Urinary bladder (tissue), 4 donors: ENCODE results near the gene MYBPC1. TPM values are rescaled to one million over a fixed set of nuclear protein-coding genes. Genes with fewer than 3 reads are reported as not detected.
"Not testable (repeated sequence)": the region's sequence is repeated elsewhere in the genome, so short reads cannot be mapped to it uniquely, and the experiment has no call there.

Experiments used
- DNase-seq: peaks from one replicate; pipeline ENCODE4 v3.0.0-alpha.2; 2015; ENCODE audit errors: extremely low spot score
- H3K27ac ChIP-seq: one replicate; pipeline ENCODE4 v1.5.1; 2013; ENCODE audit warnings: low read depth, mild to moderate bottlenecking, moderate library complexity
- H3K36me3 ChIP-seq: one replicate; pipeline ENCODE4 v1.6.1; 2013; ENCODE audit warnings: mild to moderate bottlenecking, moderate library complexity; ENCODE audit not compliant: insufficient read depth
- H3K4me1 ChIP-seq: one replicate; pipeline ENCODE4 v1.6.1; 2013; ENCODE audit warnings: mild to moderate bottlenecking, moderate library complexity; ENCODE audit not compliant: insufficient read depth
- H3K4me3 ChIP-seq: one replicate; pipeline ENCODE4 v1.5.1; 2013; ENCODE audit warnings: low read depth, low read length
- WGBS: extraction: QIAGEN DNeasy Blood & Tissue Kit; methylation state at CpG from one replicate; pipeline ENCODE4 v1.1.7; 2013; 5-methylcytosine and 5-hydroxymethylcytosine counted together
- polyA plus RNA-seq: library from polyadenylated mRNA; stranded (reverse); fragments of 200-250 nt; gene quantifications from one replicate; pipeline ENCODE4 v1.2.3, GENCODE V29; 2013
- total RNA-seq: library from RNA; depleted of rRNA; stranded (reverse); fragments of >200 nt; gene quantifications from one replicate; pipeline ENCODE4 v1.2.3, GENCODE V29; 2014
- donor health status: healthy with polysubstance abuse.
- donor health status: healthy.

The MYBPC1 gene
- total and polyA plus RNA-seq, 2 donors, result 0.10 to 85.2 TPM

GRCh38 chr12:101680240-101680639 lies 85.5 kb downstream of the MYBPC1 start:
- Histone ChIP-seq H3K4me3 (no peak overlapping the region), H3K27ac (no peak overlapping the region), H3K4me1 (no peaks in the 10 kb centered on the region), H3K36me3 (no peaks in the 10 kb centered on the region)
- 79% methylated on average over 3 of the region's 3 CpGs for WGBS
- no peak for DNase-seq

- no peak for DNase-seq
- H3K36me3 ChIP-seq, result no peaks in the 10 kb centered on the region
- no peak overlapping the region for H3K4me3 ChIP-seq
- H3K4me1 ChIP-seq, result no peaks in the 10 kb centered on the region
- H3K27ac ChIP-seq, result no peak overlapping the region
Observed at GRCh38 chr12:101680647-101681046, 85.9 kb downstream of the MYBPC1 start.

GRCh38 chr12:101681627-101682026 lies 86.9 kb downstream of the MYBPC1 start:
- H3K27ac ChIP-seq, H3K4me1 ChIP-seq, DNase-seq, H3K4me3 ChIP-seq, H3K36me3 ChIP-seq: not testable (repeated sequence)
- WGBS, result 63% methylated on average over 6 of the region's 6 CpGs

GRCh38 chr12:101685092-101685491 lies 90.3 kb downstream of the MYBPC1 start:
- Histone ChIP-seq H3K4me3 (no peak overlapping the region), H3K4me1 (no peaks in the 10 kb centered on the region), H3K27ac (no peak overlapping the region), H3K36me3 (no peaks in the 10 kb centered on the region)
- no peak for DNase-seq
- WGBS, result 86% methylated on average over 1 of the region's 1 CpG

- DNase-seq, result no peak
- 85% methylated on average over 1 of the region's 1 CpG for WGBS
- Histone ChIP-seq H3K36me3 (no peaks in the 10 kb centered on the region), H3K4me3 (no peak overlapping the region), H3K4me1 (no peaks in the 10 kb centered on the region), H3K27ac (no peak overlapping the region)
Observed at GRCh38 chr12:101686176-101686575, 91.4 kb downstream of the MYBPC1 start.

- Histone ChIP-seq H3K27ac (no peak overlapping the region), H3K4me1 (no peaks in the 10 kb centered on the region), H3K36me3 (no peaks in the 10 kb centered on the region), H3K4me3 (no peak overlapping the region)
- DNase-seq, result no peak
- 58% methylated on average over 3 of the region's 3 CpGs for WGBS
Observed at GRCh38 chr12:101690544-101691098, 95.8 kb downstream of the MYBPC1 start.

GRCh38 chr12:101691503-101692096 lies 96.8 kb downstream of the MYBPC1 start:
- WGBS, result 90% methylated on average over 1 of the region's 1 CpG
- no peak for DNase-seq
- H3K4me1 ChIP-seq, result peaks cover 1% of the 10 kb centered on the region
- H3K27ac ChIP-seq, result no peak overlapping the region
- H3K4me3 ChIP-seq, result no peak overlapping the region
- H3K36me3 ChIP-seq, result no peaks in the 10 kb centered on the region

GRCh38 chr12:101694297-101694848 lies 99.6 kb downstream of the MYBPC1 start:
- no peaks in the 10 kb centered on the region for H3K36me3 ChIP-seq
- H3K4me3 ChIP-seq, result no peak overlapping the region
- no peak overlapping the region for H3K27ac ChIP-seq
- H3K4me1 ChIP-seq, result peaks cover 1% of the 10 kb centered on the region
- no peak for DNase-seq
- WGBS, result 88% methylated on average over 2 of the region's 2 CpGs

- Histone ChIP-seq H3K4me1 (peaks cover 1% of the 10 kb centered on the region), H3K36me3 (no peaks in the 10 kb centered on the region), H3K27ac (no peak overlapping the region), H3K4me3 (no peak overlapping the region)
- 98% methylated on average over 2 of the region's 2 CpGs for WGBS
- DNase-seq, result no peak
Observed at GRCh38 chr12:101694986-101695385, 100.2 kb downstream of the MYBPC1 start.

GRCh38 chr12:101695706-101696105 lies 100.9 kb downstream of the MYBPC1 start:
- Histone ChIP-seq H3K4me1 (peaks cover 1% of the 10 kb centered on the region), H3K36me3 (no peaks in the 10 kb centered on the region), H3K4me3 (no peak overlapping the region), H3K27ac (no peak overlapping the region)
- no peak for DNase-seq
- 80% methylated on average over 1 of the region's 1 CpG for WGBS

- H3K27ac ChIP-seq, result peak overlapping the region; percentile 63
- peak overlapping the region; percentile 94 for H3K4me3 ChIP-seq
- WGBS, result 36% methylated on average over 18 of the region's 18 CpGs
- H3K4me1 ChIP-seq, result peaks cover 1% of the 10 kb centered on the region
- no peaks in the 10 kb centered on the region for H3K36me3 ChIP-seq
- no peak for DNase-seq
Observed at GRCh38 chr12:101696251-101697196, 101.8 kb downstream of the MYBPC1 start.

- peaks cover 1% of the 10 kb centered on the region for H3K4me1 ChIP-seq
- peak within 1 kb of the TSS; percentile 95 for H3K27ac ChIP-seq
- peak within 1 kb of the TSS; percentile 94 for H3K4me3 ChIP-seq
- no peaks in the 10 kb centered on the region for H3K36me3 ChIP-seq
- no peak for DNase-seq
- under 1% methylated on average over 80 of the region's 80 CpGs for WGBS
Observed at GRCh38 chr12:101697197-101697929, 102.6 kb downstream of the MYBPC1 start, which contains the start of gene CHPT1. CHPT1 (plus strand) TSS chr12:101697640; CDS start chr12:101697862, 222 bp downstream.
